Kasumi-1 (cell line): ENCODE results near the gene CGNL1.

Source experiments
- DNase-seq, 2 experiments: peaks; one replicate each; lab custom pipeline; 2025; lab: John Stamatoyannopoulos, UW

Gene CGNL1

DNA sequence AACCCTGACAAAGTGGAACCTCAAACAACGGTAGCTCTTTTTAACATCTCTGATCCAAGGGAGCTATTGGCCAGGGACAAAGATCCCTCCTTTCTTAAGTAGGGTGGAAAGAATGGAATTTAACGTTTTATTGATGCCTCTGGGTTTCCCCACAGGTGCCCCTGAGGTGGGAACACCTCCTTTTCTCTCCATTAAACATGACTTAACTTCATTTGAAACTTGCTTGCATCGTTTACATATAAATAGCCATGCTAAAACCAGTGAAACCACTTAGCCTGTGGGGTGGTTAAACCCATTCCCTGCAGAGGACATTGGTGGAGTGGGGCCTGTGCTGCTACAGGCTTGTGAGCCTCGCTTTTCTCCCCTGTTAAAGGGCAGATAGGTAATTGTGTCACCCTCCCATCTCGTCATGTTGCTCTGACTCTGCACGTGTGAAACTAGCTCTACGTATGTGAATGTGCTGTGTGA is 9.7 kb downstream of the CGNL1 start:
- no peak for DNase-seq

DNA sequence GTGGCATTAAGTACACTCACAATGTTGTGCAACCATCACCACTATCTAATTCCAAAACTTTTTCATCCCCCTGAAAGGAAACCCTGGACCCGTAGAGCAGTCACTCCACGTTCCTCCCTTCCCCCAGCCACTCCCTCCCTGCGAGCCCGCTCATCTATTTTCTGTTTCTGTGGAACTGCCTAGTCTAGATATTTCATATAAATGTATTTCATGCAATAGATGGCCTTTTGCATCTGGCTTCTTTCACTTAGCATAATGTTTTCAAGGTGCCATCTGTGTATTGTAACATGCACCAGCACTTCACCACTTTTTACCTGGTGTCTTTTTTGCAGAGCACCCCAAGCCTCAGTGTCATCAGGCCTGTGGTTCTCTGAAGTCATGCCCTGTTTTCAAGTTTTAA is 10.7 kb downstream of the CGNL1 start:
- DNase-seq: no peak

DNA sequence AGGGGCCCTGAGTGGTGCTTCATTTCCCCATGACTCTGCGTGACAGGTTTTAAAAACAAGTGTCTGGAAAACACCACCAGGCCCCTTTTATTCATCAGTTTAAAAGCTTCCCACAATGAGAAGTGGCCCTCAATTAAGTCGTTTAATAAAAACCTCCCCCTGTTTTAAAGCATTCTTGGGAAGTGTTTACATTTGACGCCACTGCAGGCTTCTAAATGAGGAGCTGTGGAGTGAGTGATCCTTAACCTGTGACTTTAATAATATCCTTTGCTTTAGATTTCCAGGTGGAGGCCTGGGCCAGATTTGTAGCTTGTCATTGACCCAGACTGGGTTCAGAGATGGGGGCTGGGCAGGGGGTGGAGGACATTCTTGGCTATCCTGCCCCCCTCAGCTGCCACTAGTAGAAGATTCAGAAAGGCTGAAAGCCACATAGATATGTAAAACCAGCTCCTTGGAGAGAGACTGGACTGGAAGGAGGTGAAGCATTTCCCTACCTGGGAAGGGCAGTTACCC is 11.3 kb downstream of the CGNL1 start:
- DNase-seq: no peak

DNA sequence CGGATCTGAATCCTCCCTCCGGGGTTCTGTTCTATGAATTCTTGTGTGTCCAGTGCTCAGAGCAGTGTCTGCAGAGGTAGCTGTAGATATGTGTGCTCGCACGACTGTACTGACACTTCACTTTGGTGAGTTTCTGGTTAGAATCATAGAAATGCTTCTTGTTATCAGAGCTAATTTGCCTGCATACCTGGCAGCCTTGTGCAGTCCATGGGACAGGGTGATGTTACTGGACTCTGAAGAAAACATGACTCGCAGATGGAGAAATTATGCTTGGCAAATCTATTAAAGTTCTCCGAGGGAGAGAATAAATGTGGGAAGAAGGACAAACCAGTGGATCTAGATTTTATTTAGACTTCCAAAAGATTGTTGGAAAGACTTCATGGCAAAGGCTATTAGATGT is 12.2 kb downstream of the CGNL1 start:
- DNase-seq: no peak

DNA sequence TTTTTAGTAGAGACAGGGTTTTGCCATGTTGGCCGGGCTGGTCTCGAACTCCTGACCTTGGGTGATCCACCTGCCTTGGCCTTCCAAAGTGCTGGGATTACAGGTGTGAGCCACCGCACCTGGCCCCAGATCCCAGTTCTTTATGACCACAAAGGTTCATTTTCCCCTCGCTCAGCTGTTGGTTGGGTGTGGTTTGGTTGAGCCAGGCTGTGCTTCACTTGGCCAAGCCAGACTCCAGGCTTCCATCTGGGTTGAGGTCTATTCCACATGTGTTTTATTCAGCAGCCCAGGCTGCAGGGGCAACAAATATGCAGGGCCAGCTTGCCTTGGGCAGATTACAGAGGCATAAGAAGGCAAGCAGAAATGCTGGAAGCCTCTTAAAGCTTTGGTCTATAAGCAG is 13.7 kb downstream of the CGNL1 start:
- no peak for DNase-seq

DNA sequence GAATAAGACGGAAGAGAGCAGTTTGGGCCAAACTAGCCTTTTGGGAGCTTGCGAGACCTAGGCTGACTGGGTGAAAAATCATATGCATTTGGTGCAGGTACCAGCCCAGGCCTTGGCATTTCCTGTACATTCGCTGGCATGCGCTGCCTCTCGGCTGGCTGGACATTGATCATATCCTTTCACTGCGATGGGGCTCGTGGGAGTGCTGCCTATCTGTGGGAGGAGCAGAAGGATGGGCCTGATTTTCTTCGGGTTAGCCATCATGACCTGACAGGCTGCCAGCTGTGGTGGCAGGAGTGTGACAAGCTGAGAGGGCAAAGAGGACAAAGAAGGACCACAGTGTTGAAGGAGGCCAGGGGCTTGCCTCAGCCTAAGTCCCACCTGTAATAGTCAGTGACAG is 14.3 kb downstream of the CGNL1 start:
- DNase-seq: no peak

DNA sequence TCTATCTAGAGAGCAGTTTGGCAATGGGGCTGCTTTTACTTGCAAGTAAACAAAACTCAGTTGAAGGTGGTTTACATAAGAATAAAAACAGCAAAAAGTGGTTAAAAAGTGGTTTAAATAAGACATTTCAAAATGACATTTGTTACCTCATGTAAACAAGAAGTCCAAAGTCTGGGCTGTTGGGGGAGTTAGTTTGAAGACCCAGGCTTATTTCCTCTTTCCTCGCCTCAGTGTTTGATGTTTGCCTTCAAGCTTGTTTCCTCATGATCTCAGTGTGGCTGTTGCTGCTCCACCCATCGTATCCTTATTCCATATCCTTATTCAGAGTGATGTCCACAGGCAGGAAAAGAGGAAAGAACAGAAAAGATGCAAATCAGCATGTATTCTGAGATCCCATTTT is 15.2 kb downstream of the CGNL1 start:
- DNase-seq: no peak

DNA sequence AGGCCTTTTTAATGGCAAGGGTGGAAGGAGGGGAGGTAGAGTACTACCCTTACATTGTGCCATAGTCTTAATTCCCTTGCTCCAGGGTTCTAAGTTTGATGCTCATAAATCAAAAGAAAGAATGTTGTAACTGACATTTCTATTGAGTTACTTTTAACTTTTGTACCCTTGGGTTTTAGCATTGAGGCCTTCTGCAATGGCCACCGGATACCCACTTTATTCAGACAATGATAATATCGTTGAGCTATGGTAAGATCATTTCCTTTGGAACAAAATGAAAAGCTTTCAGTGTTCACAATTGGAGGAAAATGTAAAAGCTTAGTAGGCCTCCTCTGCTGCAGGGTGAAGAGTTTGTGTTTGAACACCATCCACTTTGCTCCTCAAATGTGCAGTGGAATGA is 16.8 kb downstream of the CGNL1 start:
- no peak for DNase-seq

DNA sequence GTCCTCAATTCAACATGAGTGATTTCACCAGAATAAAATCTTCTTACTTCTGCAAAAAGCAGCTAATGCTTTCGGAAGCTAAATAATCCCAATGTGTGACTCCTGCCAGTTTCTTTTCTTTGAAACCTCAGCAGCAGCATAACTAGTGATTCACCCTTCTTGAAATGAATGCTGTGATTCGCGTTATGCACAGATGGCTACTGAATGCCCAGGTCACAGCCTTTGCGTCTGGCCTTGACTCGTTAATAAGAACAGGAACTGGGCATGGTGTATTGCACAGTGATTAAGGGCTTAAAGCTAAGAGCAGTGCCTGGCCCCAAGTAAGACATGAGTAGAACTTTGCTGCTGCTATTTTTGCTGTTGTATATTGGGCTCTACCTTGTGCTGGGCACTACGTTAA is 19.0 kb downstream of the CGNL1 start:
- no peak for DNase-seq

DNA sequence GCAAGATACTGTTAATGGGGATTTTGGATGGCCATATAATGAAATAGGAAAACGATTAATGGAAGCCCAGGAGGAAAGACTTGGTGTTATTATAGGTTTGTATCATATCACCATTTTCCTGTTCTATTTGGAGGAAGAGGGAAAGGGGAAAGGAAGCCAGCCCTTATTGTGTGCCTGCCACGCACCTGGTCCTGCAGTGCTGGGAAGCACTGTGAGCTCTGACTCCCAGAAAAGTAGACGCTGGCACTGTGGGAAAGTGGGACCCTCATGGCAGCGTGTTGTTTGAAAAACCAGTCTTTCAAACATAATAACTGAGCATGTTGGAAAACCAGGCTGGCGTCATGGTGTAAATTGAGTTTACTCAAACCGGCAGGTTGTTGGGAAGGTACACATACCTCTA is 22.0 kb downstream of the CGNL1 start:
- DNase-seq: no peak

DNA sequence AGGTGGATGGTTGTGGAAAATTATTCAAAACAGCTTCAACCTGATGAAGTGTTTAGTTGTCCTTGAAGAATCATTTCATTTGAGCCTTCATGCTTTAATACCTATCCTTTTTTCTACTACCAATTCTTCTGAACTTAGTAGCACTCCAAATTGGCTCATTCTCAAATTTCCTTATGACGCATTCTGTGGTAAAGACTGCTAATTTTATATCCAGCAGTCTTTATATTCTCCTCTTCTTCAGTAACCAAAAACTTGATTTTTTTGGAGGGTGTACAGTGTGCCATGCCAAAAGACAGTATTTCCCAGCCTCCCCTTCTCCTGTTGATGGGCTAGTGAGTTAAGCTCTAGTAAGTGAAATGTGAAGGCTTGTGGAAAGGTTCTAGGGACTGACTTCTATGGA is 25.2 kb downstream of the CGNL1 start:
- no peak for DNase-seq

DNA sequence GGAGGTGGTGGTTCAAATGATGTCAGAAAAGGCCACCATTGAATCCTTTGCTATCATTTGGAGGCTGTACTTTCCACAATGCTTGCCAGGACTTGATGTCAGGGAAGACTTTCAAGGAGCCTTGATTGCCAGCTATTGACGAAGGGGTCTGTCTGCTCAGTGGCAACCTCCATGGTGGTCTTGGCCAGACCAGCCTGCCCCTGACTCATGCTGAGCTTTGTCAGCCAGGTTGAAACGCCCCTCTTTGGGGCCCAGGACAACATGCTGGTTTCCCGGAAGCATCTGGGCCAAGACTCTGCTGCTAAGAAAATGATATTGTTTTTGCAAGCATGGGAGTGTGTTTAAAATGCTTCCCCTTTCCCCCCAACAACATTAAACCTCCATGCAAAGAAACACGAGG is 26.7 kb downstream of the CGNL1 start:
- DNase-seq: no peak

DNA sequence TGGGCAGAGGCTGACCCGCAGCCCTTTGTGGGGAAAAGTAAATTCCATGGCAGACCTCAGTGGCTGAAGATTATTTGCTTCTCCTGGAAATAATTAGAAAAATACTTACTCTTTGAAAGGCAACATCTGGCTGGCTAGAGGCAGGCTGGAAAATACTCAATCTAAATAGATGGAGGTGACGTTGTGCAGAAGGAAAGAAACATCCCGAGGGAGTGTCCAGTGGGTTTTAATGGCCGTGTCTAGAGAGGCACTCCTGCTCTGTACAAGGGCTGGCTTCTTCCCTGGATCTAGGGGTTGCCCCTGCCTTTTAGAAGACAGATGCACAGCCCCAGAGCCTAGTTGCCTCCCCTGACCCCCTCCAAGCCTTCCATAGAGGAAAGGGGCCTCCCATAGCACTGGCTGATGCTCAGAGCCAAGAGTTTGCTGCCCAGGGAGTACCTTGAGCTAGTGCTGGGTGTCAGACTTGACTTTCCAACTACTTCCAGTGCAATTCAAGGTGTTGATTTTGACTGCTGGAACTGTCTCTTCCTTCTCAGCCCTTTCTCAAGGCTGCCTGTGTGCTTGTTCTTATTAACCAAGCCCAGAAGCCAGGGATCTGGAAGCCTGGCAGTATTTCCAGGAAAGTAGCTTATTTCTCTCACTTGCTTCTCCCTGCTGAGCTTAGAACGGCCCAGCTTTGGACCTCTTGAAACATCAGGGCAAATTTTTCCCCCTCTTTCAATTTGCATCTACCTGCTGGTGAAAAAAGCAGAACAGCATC is 27.4 kb downstream of the CGNL1 start:
- no peak for DNase-seq

DNA sequence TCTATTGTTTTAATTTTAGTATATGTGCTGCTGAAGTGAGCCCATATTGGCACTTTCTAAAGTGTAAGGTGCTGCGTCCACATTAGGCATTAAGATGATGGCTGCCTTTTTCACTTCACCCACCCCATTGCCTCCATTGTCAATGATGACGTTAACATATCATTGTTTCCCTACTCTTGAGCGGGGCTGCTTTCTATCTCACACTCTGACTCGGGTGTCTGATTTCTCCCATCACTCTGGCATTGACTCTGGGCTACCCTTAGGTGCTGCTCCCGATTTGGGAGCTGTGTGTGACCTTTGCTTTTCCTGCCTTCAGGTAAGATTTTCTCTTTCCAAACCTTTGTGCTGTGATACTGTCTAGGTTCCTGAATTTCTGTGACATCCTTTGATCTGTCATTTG is 28.8 kb downstream of the CGNL1 start:
- no peak for DNase-seq

DNA sequence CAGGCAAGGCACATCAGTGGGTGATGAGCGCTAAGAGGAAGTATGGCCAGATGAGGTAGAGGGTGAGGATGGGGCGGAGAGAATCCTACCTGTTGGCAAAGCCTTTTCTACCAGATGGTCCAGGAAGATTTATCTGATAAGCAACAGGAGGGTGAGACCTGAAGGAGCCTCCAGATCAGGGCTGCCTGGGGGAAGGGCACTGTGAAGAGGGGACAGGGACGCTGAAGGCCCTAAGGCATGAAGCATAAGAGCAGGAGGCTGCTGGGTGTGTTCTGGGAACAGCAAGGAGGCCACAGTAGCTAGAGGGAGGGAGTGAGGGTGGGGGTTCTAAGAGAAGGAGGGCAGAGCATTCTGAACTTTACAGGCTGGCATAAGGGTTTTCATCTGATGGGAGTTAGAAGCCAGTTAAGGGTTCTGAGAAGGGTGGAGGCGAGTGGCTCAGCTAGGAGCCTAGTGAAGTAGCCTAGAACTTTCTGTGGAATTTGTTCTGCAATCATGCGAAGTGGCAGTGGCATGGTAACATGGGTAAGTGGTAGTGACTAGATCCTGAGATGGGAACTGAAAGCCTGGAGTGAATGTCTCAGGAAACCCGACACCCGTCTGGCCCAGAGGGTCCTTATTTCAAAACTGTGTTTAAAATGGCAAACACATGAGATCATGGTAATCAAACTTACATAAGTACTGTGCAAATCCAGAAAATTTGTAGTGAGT is 29.9 kb downstream of the CGNL1 start:
- DNase-seq: no peak

DNA sequence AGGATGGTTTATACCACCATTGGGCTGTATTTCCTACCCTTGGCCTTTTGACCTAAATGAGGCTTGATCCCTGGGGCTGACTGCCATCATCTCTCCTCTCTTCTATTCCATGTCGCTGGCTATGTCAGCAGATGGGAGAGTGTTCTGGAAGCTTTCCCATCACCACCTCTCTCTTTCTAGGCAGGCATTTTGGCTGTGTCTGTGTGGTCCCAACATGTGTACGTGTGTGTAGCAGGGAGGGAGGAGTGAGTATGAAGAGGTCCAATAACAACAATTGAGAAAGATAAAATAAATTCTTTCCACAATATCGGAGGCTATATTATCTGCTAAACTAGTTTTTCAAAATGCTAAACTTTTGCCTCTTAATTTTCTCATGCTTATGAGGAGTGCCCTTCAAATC is 34.1 kb downstream of the CGNL1 start:
- DNase-seq: no peak

DNA sequence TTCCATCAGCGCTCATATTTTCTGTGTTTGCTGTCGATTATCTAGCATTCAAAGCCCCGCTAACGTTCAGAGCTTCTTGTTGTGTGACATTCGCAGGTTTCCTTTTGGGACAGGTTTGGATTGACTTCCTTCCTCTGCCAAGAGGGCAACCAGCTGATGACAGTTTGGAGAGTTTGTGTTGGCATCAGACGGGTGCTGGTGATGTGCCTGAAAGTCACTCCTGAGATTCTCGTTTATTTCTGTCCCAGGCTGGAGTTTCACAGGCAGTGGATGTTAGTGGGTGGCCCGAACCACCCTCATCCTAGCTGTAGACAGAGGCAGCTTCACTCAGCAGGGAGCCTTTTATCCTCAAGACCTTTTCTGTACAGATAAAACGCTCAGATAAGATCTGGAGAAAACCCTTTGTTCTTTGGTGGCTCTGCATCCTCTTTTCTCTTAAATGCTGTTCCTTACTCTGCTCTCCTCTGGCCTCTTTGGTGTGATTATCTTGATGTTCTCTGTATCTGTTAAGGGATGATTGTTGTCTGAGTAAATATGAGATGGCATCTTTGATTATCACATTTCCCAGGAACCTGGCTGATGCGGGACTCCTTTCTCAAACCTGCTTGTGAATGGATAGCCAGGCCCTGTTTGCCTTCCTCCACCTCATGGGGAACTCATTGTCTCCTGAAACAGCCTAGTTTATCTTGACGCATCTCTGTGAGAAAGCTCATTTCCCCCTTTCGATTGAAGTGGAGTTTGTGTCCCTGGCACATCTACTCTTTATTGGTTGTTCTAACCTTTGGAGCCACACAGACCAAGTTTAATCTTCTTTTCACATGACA is 35.9 kb downstream of the CGNL1 start:
- no peak for DNase-seq

DNA sequence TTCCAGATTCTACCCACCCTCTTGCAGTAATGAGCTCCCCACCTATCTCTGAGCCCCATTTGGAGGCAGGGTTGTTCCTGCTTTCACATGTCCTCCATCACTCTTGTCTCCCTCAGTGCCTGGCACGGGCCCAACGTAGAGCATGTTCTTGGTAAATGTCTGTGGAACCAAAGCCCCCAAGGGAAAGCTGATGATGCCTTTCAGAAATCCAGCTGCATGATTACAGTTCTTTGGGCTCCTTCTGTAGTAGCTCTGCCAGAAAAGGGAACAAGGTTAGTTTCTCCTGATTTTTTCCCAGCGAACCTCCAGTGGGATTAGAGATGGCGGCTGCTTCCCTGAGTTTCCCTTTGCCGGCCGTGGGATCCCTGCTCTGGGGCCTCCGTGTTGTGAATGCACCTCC is 39.3 kb downstream of the CGNL1 start:
- no peak for DNase-seq

DNA sequence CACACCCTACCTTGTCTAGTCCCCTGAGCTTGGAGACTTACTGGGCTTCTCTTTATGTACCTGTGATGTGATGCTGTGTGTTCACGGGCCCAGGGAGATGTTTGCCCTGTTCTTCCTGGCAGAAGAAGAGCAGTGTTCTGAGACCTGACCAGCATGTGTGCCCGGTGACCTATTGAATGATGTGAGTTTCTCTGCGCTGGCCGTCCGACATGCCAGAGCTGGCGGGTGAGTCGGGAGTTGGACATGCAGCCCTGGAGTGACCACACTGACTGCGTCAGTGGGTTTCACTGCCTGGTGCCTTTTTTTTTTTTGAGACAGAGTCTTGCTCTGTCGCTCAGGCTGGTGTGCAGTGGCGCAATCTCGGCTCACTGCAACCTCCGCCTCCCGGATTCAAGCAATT is 42.3 kb downstream of the CGNL1 start:
- DNase-seq: no peak

DNA sequence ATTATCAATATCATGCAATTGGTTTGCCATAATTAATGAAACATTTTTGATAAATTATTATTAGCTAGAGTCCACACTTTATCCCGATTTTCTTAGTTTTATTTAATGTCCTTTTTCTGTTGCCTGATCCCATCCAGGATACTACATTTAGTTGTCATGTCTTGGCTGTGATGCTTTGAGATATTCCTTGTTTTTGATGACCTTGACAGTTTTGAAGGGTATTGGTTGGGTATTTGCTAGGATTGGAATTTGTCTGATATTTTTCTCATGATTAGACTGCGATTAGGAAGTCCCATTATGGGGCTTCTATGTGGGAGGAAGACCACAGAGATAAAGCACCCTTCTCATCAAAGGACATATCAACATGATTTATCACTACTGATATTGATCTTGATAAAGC is 43.0 kb downstream of the CGNL1 start:
- DNase-seq: no peak

DNA sequence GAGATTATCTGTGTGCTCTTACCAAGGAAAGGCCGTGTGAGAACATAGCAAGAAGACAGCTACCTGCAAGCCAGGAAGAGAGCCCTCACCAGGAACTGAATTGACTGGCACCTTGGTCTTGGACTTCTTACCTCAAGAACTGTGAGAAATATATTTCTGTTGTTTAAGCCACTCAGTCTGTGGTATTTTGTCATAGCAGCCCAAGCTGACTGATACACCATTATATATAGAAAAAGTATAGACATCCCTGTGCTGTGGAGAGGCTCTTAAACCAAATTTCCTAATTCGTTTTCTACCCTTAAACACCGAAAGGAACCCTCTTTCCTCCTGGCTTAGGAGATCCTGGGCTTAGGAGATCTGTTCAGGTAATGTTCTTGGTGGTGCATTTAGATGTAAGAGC is 44.8 kb downstream of the CGNL1 start:
- no peak for DNase-seq

DNA sequence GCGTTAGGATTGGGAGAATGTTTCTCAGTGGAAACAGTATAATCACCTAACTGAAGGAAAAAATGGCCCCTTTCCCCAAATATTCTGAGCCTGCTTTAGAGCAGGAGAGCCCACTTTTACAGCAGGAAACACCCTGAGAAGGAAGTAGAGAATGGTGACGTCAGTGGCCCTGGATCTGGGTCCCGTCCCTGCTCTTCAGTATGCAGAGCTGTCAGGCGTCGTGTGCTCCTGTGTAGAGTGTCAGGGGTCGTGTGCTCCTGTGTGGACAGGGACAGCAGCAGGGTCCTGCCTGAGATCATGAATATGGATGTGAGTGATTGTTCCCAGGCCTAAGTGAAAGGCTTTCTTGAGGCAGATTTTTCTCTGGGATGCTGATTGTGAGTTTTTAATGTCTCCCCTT is 45.2 kb downstream of the CGNL1 start:
- DNase-seq: peak in 1 of 2 experiments; percentile 16
